GM23338 (cell line): Measurements from ENCODE around the gene ADGRL1.

Source experiments
- CREB1 ChIP-seq: fragments of 250-450 bp; sonication (Bioruptor Pico); IDR thresholded peaks from 2 replicates; pipeline ENCODE4 v1.5.0; 2020; ENCODE audit warnings: low read depth, mild to moderate bottlenecking, moderate library complexity
- EZH2 ChIP-seq: fragments of 200-600 bp; sonication (generic); IDR thresholded peaks from one replicate; pipeline ENCODE4 v1.8.0; 2017; ENCODE audit warnings: antibody characterized with exemption, mild to moderate bottlenecking, low read depth; ENCODE audit not compliant: unreplicated experiment
- EZH2phosphoT487 ChIP-seq: fragments of 200-600 bp; sonication (generic); IDR thresholded peaks from one replicate; pipeline ENCODE4 v1.8.1; 2018; ENCODE audit warnings: antibody characterized with exemption; ENCODE audit not compliant: unreplicated experiment
- POLR2AphosphoS5 ChIP-seq: IDR thresholded peaks from 2 replicates; pipeline ENCODE4 v1.6.1; 2016; ENCODE audit warnings: antibody characterized with exemption, low read depth
- ZNF114 ChIP-seq: fragments of 250-450 bp; sonication (Bioruptor Pico); IDR thresholded peaks from 2 replicates; pipeline ENCODE4 v1.5.0; 2020; ENCODE audit warnings: mild to moderate bottlenecking, moderate library complexity
- TF ChIP-seq, protein P1 (sequence below), 2 experiments: fragments of 200-600 bp in 1 of 2; sonication (generic) in 1 of 2; conservative IDR thresholded peaks; 2 replicates each; pipeline versions ENCODE4 v1.5.1 to v1.6.1; 2016 to 2017; ENCODE audit warnings: antibody characterized with exemption in 2 of 2, low read depth in 2 of 2, mild to moderate bottlenecking in 2 of 2, moderate library complexity in 1 of 2

- TF ChIP-seq POLR2AphosphoS5 (no peak), CREB1 (CRISPR knock-in tag) (no peak), EZH2 (no peak), ZNF114 (CRISPR knock-in tag) (no peak), EZH2phosphoT487 (no peak)
- TF ChIP-seq, protein P1, sequence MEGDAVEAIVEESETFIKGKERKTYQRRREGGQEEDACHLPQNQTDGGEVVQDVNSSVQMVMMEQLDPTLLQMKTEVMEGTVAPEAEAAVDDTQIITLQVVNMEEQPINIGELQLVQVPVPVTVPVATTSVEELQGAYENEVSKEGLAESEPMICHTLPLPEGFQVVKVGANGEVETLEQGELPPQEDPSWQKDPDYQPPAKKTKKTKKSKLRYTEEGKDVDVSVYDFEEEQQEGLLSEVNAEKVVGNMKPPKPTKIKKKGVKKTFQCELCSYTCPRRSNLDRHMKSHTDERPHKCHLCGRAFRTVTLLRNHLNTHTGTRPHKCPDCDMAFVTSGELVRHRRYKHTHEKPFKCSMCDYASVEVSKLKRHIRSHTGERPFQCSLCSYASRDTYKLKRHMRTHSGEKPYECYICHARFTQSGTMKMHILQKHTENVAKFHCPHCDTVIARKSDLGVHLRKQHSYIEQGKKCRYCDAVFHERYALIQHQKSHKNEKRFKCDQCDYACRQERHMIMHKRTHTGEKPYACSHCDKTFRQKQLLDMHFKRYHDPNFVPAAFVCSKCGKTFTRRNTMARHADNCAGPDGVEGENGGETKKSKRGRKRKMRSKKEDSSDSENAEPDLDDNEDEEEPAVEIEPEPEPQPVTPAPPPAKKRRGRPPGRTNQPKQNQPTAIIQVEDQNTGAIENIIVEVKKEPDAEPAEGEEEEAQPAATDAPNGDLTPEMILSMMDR (conservative IDR thresholded peaks at IDR 0.05; ENCODE audit: low read depth in 2 of 2): no peak
Measured at GRCh38 chr19:14237014-14237941, 31.3 kb upstream of the ADGRL1 start.
